K562 (cell line): ENCODE measurements around the gene C17orf75. TPM values are rescaled to one million over a fixed set of nuclear protein-coding genes. Genes with fewer than 3 reads are reported as not detected.
A peak's percentile ranks its signal among the peaks of the same experiment; 100 is the strongest.

ENCODE experiments used
- ATF4 ChIP-seq: fragments of 450-650 bp; formaldehyde crosslinking; IDR thresholded peaks from 2 replicates; pipeline ENCODE4 v1.4.0; 2022; ENCODE audit warnings: mild to moderate bottlenecking, moderate library complexity
- CBX2 ChIP-seq: fragments of 200-600 bp; sonication (generic); IDR thresholded peaks from one replicate; pipeline ENCODE4 v1.6.1; 2012; ENCODE audit warnings: mild to moderate bottlenecking, low read length, inconsistent platforms; ENCODE audit not compliant: insufficient read depth, poor library complexity, severe bottlenecking
- CHCHD3 ChIP-seq: fragments of 250-450 bp; sonication (Bioruptor Pico); IDR thresholded peaks from 2 replicates; pipeline ENCODE4 v2.1.2; 2022; ENCODE audit warnings: mild to moderate bottlenecking
- FOXK2 ChIP-seq, 2 experiments: fragments of 450-650 bp; IDR thresholded peaks in 1 of 2; conservative IDR thresholded peaks in 1 of 2; 2 replicates each; pipeline ENCODE4 v1.6.1; 2016; ENCODE audit warnings: low read depth in 2 of 2, mild to moderate bottlenecking in 1 of 2
- FOXP1 ChIP-seq: sonication (generic); formaldehyde crosslinking; IDR thresholded peaks from 2 replicates; pipeline ENCODE4 v1.8.0; 2022; ENCODE audit warnings: mild to moderate bottlenecking, missing genetic modification reagents
- GABPB1 ChIP-seq: sonication (generic); formaldehyde crosslinking; IDR thresholded peaks from 2 replicates; pipeline ENCODE4 v1.8.0; 2022; ENCODE audit warnings: mild to moderate bottlenecking, missing genetic modification reagents
- HMG20B ChIP-seq: fragments of 250-450 bp; sonication (Bioruptor Pico); IDR thresholded peaks from 2 replicates; pipeline ENCODE4 v1.5.0; 2021; ENCODE audit warnings: mild to moderate bottlenecking
- KLF16 ChIP-seq: IDR thresholded peaks from 2 replicates; pipeline ENCODE4 v1.6.1; 2016; ENCODE audit warnings: antibody characterized with exemption
- MLLT1 ChIP-seq, 2 experiments: fragments of 450-650 bp; IDR thresholded peaks; 2 replicates each; pipeline ENCODE4 v1.6.1; 2016
- OTX1 ChIP-seq: fragments of 450-650 bp; formaldehyde crosslinking; IDR thresholded peaks from 2 replicates; pipeline ENCODE4 v1.4.0; 2022; ENCODE audit warnings: mild to moderate bottlenecking
- PHF20 ChIP-seq: fragments of 450-650 bp; IDR thresholded peaks from 2 replicates; pipeline ENCODE4 v1.6.1; 2018; ENCODE audit not compliant: partially characterized antibody
- POLR3G ChIP-seq: IDR thresholded peaks from 2 replicates; pipeline ENCODE4 v1.6.1; 2011; ENCODE audit not compliant: insufficient read length, insufficient replicate concordance; ENCODE audit errors: extremely low read depth
- SIX5 ChIP-seq, 2 experiments: IDR thresholded peaks; 2 replicates each; pipeline ENCODE4 v1.6.1; 2011; ENCODE audit warnings: low read length in 2 of 2, borderline replicate concordance in 1 of 2, low read depth in 1 of 2, mild to moderate bottlenecking in 1 of 2, moderate library complexity in 1 of 2; ENCODE audit not compliant: insufficient read depth in 1 of 2
- SMARCA5 ChIP-seq: fragments of 450-650 bp; IDR thresholded peaks from 2 replicates; pipeline ENCODE4 v1.6.1; 2016
- SMARCC2 ChIP-seq: fragments of 450-650 bp; IDR thresholded peaks from 2 replicates; pipeline ENCODE4 v1.6.1; 2017; ENCODE audit warnings: antibody characterized with exemption, moderate library complexity, mild to moderate bottlenecking, low read depth
- TEAD1 ChIP-seq, 2 experiments: fragments of 450-650 bp in 1 of 2; sonication (generic) in 1 of 2; formaldehyde crosslinking; IDR thresholded peaks; 2 replicates each; pipeline versions ENCODE4 v1.4.0 to v1.8.0; 2020 to 2022; ENCODE audit warnings: mild to moderate bottlenecking in 2 of 2, missing genetic modification reagents in 1 of 2
- ZBTB7A ChIP-seq: IDR thresholded peaks from 2 replicates; pipeline ENCODE4 v1.6.1; 2011; ENCODE audit warnings: low read depth, mild to moderate bottlenecking, low read length, moderate library complexity, borderline replicate concordance; ENCODE audit not compliant: control insufficient read depth
- ZNF124 ChIP-seq: sonication (generic); formaldehyde crosslinking; IDR thresholded peaks from 2 replicates; pipeline ENCODE4 v1.8.1; 2022; ENCODE audit warnings: missing genetic modification reagents
- ZNF431 ChIP-seq: sonication (generic); formaldehyde crosslinking; IDR thresholded peaks from 2 replicates; pipeline ENCODE4 v1.8.0; 2022; ENCODE audit warnings: mild to moderate bottlenecking, missing genetic modification reagents
- ZNF778 ChIP-seq: fragments of 450-650 bp; formaldehyde crosslinking; IDR thresholded peaks from 2 replicates; pipeline ENCODE4 v1.4.0; 2020; ENCODE audit warnings: mild to moderate bottlenecking, moderate library complexity
- ZNF79 ChIP-seq: fragments of 250-450 bp; sonication (Bioruptor Pico); IDR thresholded peaks from 2 replicates; pipeline ENCODE4 v1.4.0; 2020; ENCODE audit warnings: low read depth, mild to moderate bottlenecking, moderate library complexity
- polyA plus RNA-seq, 8 experiments: library from polyadenylated mRNA; depleted of rRNA in 4 of 8; stranded (reverse) in 5 of 8; unstranded in 3 of 8; fragments of >200 nt; fragmentation: Nextera tagmentation in 2 of 8; fragmentation: Illumina TruSeq in 1 of 8; extraction: Ambion mirVana in 2 of 8; extraction: Trizol in 1 of 8; gene quantifications; 2 replicates each; pipeline versions ENCODE4 v1.2.1 to v1.2.3, GENCODE V29; 2011 to 2014; ENCODE audit warnings: inconsistent platforms in 1 of 8, missing spikeins in 1 of 8
- total RNA-seq, 7 experiments: library from RNA; depleted of rRNA in 6 of 7; stranded (reverse); fragments of >200 nt in 6 of 7; fragmentation: Illumina TruSeq in 2 of 7; extraction: Trizol in 2 of 7; gene quantifications; 2 replicates each; pipeline versions ENCODE4 v1.2.1 to v1.2.3, GENCODE V29; 2011 to 2021; ENCODE audit warnings: low replicate concordance in 1 of 7
- TF ChIP-seq, protein P1 (sequence below): fragments of 250-450 bp; sonication (Bioruptor Pico); IDR thresholded peaks from 2 replicates; pipeline ENCODE4 v1.4.0; 2020
- TF ChIP-seq, protein P2 (sequence below), 2 experiments: fragments of 450-650 bp in 1 of 2; sonication (generic) in 1 of 2; formaldehyde crosslinking; conservative IDR thresholded peaks; 2 replicates each; pipeline versions ENCODE4 v1.4.0 to v1.8.1; 2020 to 2022; ENCODE audit warnings: mild to moderate bottlenecking in 1 of 2, missing genetic modification reagents in 1 of 2

The C17orf75 gene
- total and polyA plus RNA-seq, 9 of the 15 experiments (the other 6 are each of a cell fraction or from before 2014, with no cell fraction given) = 15.5 to 55.7 (median 18.5) TPM

- TF ChIP-seq POLR3G (no peak), MLLT1 (IDR thresholded peaks at IDR 0.05) (peak; percentile 60 to 92; a peak in 3 of 4 replicates), ZNF79 (CRISPR knock-in tag) (no peak), ZNF124 (CRISPR knock-in tag) (no peak), TEAD1 (CRISPR knock-in tag; IDR thresholded peaks at IDR 0.05) (no peak; a peak in 1 of 4 replicates), ZNF778 (no peak), ATF4 (CRISPR knock-in tag) (0 out of 2 replicates have a peak, but pooled peaks have one; percentile 10), FOXP1 (CRISPR knock-in tag) (no peak), GABPB1 (CRISPR knock-in tag) (no peak), SMARCC2 (no peak), KLF16 (no peak), HMG20B (no peak), CBX2 (no peak), SMARCA5 (no peak), SIX5 (IDR thresholded peaks at IDR 0.05; ENCODE audit: borderline replicate concordance in 1 of 2, insufficient read depth in 1 of 2, low read depth in 1 of 2, low read length in 2 of 2) (no peak), PHF20 (peak; percentile 77), CHCHD3 (CRISPR knock-in tag) (0 out of 2 replicates have a peak, but pooled peaks have one; percentile 49), ZBTB7A (no peak), ZNF431 (CRISPR knock-in tag) (no peak), OTX1 (CRISPR knock-in tag) (peak; percentile 29; the same call in 1 of the 2 replicates), FOXK2 (conservative IDR thresholded peaks at IDR 0.05 in 1 of 2, IDR thresholded peaks at IDR 0.05 in 1 of 2; ENCODE audit: low read depth in 2 of 2) (peak; percentile 46 to 53; a peak in 2 of 4 replicates)
- TF ChIP-seq, protein P1, sequence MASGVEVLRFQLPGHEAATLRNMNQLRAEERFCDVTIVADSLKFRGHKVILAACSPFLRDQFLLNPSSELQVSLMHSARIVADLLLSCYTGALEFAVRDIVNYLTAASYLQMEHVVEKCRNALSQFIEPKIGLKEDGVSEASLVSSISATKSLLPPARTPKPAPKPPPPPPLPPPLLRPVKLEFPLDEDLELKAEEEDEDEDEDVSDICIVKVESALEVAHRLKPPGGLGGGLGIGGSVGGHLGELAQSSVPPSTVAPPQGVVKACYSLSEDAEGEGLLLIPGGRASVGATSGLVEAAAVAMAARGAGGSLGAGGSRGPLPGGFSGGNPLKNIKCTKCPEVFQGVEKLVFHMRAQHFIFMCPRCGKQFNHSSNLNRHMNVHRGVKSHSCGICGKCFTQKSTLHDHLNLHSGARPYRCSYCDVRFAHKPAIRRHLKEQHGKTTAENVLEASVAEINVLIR (CRISPR knock-in tag) = peak; percentile 31; the same call in 1 of the 2 replicates
- TF ChIP-seq, protein P2, sequence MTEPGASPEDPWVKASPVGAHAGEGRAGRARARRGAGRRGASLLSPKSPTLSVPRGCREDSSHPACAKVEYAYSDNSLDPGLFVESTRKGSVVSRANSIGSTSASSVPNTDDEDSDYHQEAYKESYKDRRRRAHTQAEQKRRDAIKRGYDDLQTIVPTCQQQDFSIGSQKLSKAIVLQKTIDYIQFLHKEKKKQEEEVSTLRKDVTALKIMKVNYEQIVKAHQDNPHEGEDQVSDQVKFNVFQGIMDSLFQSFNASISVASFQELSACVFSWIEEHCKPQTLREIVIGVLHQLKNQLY (CRISPR knock-in tag; conservative IDR thresholded peaks at IDR 0.05) = 0 out of 4 replicates have a peak, but pooled peaks of 1 of the 2 experiments have one; percentile 13
Measured at GRCh38 chr17:32349854-32350665, 8.1 kb upstream of the C17orf75 start, which contains the start of gene ZNF207 (continued).
